Inferior parietal cortex (tissue), 1 donor: ENCODE measurements around the gene CEL.

Experiments used
- DNase-seq: peaks from one replicate; pipeline ENCODE4 v3.0.0-alpha.2; 2016; ENCODE audit errors: extremely low spot score

The CEL gene

DNA sequence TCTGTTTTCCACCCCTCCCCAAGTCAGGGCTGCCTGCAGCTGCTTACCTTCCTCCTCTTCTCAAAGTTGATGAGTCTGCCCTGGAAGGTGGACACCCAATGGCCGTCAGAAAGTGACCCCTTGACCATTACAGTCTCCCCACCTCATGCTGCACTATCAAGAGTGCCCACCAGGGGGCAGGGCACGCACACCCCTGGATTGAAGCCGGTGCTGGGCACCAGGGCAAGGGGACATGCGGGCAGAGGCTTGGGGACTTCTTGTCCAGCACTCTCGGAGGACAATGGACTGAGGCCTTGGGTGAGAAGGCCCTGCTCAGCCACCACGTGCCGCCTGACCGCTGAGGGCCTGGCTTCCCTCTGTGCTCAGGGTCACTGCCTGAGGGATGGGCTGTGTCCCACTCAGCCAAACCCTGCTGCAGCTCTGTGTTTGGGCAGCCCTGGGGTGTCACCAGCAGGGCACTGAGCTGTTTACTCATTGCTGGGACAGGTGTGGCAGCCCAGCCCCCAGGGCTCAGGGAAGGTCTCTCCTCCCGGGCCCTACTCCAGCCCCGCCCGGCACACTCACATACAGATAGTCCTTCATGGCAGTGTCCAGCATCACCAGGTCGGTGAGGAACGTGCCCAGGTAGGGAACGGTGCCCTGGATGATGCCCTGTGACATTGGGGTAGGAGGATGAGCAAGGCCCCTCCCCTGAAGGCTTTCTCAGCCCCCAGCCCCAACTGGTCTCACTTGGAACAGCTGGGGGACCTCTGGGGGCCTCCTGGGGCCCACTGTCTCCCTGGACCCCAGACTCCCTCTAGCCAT, 41.6 kb downstream of the CEL start:
- peak; percentile 80 for DNase-seq

DNA sequence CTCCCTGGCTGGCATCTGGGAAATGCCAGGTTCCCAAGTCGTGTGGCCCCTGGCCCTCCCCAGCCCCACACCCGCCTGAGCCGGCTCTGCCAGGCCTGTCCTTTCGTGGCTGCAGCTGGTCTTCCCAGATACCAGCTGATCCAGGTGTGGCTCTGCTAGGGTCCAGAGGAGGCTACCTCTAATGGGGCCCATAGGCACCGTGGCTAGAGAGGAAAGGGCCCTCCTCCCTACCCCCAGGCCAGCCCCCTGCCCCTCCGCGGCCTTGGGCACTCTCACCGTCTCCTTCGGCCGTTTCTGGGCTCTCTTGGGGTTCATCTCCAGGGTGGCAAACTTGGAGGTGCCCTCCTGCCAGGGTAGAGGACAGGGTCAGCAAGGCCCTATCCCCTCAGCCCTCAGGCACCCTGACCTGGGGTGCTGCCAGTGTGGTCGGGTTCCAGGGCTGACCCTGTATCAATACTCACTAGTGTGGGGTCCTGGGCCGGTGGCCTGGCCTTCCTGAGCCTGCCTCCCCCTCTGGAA, 42.3 kb downstream of the CEL start:
- no peak for DNase-seq

DNA sequence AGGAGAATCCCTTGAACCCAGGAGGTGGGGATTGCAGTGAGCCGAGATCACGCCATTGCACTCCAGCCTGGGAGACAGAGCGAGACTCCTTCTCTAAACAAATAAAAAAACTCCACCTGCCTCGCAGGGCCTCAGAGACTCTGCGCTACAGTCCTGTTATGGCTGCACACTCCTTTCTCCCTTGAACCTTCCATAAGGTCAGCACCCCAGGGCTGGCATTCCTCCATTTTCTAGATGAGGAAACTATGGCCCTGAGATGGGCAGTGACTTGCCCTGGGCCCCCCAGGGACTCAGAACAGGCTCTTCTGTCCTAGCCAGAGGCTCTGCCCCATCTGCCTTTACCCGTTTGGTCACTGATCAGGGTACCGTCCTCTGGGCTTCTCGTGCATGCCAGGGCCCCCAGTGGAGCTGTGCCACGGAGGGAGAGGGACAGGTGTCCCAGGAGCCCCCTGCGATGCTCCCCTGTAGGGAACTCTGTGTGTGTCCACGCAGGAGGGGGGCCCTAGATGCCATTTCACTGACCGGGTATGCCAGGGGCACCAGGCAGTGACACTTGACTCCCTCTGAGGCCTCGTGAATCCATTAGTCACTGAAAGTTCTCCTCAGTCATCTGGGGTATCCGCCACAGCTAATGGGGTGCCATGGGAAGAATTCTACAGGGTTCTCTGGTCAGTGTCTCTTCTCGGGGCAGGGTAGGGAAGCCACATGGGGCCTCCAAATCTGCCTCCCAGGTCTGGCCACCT, 43.1 kb downstream of the CEL start:
- DNase-seq, result no peak

DNA sequence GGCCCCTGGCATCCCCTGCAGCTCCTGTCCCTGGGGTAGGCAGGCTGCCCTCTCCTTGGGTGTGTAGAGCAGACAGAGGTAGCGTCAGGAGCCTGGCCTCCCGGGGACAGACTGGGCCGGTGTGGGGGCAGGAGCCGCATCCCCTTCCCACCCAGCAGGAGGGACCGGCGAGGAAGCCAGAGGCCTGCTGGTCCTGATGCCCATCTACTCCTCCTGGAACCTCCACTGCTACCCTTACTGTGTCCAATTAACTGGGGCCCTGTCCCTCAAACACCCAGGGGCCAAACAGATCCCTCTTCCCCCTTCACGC, 43.6 kb downstream of the CEL start:
- no peak for DNase-seq

DNA sequence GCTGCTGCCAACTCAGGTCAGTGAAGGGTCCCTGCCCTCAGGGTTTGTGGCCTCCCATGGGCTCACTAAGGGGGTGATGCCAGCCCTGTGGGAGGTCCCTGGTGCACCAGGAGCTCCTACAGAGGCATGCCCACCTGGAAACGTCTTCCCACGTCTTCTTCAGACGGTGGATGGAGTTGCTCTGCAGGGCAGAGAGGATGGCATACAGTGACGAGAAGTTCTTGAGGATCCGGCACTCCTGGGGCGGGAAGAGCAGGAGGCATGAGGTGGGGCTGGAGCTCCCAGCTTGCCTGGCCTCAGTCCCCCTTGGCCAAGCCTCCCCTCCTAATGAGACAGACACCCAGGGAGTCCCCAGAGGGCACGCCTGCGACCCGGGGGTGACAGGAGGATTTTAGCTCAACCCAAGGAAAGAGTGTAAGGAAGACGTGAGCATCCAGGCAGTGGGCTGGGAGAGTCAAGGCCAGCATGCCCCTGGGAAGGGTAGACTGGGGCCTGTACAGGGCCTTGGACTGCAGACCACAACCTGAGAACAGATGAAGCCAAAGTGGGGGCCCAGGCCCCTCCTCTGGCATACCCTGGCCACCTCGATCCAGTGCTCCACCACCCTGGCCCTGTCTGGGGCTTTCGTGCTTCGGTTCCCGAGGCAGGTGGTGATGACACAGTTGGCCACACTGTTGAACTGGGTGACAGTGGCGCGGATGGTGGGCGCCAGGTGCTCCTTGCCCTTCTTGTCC, 44.9 kb downstream of the CEL start:
- no peak for DNase-seq

DNA sequence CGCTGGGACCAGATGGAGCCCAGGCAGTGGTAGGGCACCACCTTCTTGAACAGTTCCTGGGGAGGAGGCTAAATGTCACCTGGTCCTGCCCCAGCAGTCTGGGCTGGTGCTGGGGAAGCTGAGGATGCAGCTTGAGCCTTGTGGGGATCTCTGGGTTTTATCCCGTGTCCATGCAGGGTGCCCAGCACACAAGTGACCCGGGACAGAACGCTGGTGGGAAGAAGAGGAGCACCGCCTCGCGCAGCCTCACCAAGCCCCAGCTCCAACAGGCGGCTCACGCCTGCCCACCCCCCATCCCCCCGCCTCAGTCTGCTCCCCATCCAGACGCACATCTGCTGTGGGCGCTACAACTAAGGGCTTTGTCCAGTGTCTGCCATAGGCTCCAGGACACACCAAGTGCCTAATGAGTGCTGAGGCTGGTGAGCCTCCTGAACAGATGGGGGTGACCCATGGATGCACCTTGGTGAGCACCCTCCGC, 45.5 kb downstream of the CEL start:
- DNase-seq, result no peak

DNA sequence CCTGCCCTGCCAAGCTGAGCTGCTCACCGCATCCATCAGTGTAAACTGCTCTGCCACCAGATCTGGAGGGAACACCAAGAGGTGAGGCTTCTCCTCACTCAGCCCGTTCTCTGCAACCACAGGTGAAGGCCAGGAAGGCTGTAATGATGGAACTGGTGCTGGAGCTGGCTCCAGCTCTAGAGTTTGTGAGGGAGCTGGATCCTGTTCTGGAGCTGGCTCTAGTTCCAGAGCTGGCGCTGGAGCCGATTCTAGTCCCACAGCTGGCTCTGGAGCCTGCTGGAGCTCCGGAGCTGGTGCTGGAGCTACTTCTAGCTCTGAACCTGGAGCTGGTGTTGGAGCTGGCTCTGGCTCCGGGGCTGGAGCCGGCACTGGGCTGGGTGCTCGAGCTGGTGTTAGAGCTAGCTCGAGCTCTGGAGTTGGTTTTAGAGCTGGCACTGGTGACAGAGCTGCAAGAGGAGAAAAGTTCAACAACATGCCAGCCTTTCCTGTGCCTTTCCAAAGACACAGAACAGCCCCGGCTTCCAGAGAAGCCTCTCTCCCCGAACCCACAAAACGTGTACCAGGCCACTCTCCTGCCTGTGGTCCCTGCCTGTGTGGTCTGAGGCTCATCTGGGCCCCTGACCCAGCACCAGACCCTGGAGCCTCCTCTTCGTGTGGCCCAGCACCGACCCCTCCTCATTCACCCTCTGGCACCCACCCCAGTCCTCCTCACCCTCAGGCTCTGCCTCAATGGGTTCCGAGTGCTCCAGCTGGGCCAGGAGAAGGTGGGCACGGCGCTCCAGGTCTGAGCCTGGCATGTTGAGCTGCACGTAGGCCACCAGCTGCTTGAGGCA, 46.4 kb downstream of the CEL start:
- no peak for DNase-seq

DNA sequence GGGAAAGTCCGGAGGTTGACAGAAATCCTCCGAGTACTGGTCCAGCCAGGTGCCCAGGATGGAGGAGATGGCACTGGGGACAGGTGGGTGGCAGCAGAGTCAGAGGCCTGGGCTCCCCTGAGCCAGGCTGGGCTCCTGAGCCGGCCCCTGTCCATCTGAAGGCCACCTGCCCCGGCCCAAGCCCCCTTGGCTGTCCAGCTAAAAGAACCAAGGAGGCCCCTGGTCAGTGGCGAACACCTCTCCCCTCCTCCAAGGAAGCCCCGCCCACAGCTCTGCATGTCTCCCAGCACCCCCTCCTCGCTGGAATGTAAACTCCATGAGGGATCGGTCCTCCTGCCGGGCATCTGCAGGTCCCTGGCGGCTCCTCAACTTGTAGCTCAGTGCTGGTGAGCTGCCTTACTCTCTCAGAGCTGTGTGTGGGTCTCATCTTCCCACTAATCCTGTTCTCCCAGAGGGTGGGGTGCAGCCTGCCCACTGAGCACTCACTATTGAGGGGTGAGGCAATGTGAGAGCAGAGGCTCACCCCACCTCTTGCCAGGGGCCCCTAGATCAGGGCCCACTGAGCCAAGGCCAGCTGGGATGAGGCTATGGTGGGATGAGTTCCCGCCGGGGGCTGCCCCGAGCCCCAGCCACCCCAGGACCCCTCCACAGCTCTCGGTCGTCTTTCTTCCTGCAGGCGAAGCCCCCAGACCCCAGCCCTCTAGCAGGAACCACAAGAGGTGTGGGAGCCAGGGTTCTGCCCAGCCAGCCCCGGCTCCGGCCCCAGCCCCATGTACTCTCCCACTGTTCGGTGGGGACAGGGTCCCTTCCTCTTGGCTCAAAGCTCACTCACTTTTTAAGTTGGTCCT, 47.2 kb downstream of the CEL start:
- no peak for DNase-seq

DNA sequence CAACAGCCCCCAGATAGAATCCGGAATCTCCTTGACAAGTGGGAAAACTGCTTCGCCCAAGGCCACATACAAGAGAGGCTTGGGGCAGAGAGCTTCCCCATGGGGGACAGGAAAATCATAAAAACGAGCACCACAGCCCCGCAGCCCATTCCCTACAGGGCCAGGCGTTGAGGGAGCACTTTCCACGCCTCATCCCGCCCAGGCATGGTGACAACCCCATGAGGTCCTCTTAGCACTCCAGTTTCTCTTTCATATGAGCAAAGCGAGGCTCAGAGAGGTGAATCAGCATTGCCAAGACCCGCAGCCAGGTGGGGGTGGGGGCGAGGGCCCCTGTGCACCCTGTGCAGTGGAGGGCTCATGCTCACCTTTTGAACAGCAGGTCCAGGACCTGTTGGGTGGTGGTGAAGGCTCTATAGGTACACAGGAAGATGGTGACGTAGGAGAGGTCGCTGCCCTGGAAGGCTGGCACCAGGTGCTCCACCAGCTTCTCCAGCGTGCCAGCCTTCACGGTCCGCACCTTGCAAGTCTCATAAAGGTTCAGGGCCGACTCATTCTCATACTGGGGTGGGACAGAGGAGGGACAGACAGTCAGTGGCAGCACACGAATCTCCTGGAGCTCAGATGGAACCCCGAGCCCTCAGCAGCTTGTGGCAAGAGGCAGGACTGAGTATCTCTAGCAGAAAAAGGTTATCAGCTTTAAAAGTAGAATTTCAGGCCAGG, 48.3 kb downstream of the CEL start:
- DNase-seq, result no peak

DNA sequence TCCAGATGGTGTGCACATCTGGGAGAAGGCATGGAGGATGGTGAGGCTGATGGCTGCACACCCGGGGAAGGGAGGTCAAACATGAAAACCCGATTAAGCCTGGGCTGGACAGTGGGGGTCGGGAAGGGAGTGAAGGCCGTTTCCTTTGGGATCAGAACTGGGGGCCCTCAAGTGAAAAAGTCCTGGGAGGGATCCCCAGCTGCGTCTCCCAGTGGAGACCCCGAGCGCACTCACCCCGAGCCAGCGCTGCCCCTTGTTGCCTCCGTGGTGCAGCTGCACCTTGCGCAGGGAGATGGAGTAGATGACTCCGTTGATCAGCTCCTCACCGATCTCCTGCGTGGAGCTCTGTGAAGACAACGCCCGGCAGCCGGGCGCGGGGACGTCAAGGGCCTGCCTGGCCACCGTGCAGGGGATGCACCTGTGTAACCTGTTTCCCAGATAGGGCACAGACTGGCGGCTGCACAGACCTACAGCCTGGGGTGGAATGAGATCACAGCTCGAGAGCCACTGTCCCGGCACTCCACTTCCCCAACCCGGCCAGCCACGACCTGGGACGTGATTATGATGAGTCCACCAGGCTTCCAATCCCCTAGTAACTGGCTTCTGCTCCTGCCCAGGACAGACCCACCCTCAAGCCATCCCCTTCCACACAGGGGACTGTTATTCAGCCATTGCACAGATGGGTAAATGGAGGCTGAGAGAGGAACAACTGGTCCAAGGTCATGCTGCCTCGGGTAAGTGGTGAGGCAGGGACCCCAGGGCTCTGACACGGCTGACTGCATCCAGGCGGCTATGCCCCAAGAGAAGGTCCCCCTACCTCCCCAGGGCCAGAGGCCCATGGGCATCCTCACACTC, 50.3 kb downstream of the CEL start:
- no peak for DNase-seq

DNA sequence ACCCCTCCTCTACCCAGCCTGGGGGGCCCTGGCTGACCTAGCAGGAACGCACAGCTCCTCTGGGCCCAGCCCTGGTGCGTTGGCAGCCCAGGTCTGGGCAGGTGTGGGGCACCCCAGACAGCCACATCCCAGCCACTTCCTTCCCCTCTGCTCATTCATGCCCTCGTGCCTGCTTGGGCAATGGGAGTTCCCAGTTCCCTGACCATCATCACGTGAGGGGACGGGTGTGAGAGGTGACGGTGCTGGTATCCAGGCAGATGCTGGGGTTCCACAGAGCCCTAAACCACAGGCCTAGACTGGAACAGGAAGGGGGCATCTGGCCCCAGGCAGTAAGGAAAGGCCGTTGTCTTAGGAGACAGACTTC, 50.9 kb downstream of the CEL start:
- DNase-seq, result no peak

DNA sequence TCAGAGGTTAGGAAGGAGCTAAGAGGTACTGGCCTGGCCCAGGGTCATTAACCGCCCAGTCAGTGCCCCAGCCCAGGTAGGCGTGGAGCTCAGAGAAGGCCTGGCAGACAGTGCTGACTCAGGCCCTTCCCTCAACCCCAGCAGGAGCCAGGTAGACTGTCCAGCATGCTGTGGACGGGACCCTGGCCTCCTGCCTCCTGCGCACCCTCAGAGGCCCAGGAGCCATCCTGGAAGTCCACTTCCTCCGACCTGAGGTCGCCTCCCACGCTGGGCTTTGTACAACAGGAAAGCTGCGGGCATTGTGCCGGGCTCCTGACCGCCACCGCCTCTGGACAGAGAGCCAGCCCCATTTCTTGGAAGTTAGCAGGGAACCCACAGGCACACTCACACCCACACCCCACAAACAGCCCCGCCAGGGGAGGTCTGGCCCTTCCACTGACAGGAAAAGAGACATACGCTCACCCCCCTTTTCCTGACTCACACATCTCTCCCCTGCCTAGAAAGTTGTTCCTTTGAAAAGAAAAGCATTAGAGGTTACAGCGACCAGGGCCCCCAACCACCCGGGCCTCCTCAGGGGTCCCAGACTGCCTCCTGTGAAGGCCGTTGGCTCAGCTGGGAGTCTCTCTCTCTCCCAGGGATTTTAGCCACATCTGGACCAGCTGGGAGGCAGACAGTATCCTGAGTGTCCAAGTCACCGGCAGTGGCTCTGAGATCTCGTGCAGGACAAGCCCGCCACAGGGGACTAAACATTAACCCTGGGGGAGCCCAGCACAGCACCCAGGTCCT, 51.6 kb downstream of the CEL start:
- no peak for DNase-seq

DNA sequence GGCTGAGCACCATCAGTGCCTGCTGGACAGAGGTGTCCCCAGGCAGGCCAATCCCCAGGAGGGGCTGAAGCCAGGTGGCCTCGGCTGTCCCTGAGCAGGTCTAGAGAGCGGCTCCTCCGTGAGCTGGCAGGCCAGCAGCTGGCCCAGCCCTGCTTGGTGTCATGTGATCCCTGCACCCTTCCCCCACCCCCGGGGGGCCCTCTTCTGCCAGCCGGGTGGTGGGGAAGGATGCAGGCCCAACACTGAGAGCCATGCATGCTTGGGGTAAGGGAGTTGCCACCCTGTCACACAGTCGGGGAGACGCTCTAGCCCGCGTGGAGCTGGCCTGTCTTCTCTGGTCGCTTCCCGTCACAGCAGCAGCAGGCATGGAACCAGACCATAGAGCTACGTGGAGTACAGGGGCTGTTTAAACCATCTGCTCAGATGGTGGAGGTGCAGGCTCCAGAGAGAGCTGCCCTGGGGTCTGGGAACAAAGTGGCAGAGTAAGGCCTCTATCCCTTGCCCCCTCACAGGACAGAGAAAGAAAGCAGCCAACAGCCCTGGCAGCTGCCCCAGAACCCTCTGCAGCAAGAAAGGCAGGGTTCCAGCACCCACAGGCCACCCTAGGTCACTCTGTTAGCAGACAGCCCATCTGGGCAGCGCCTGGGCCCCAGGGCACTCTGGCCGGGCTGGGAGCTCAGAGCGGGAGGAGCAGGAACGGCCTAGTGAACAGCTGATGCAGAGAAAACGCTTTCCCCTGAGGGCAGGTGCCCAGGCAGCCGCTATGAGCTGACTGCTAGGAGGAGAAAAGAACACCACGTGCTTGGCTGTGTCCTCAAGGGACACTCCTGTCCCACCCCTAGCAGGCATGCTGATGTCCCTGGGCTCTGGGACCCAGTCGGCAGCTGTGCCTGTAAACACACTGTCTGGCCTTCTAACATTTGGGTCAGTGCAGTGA, 52.4 kb downstream of the CEL start:
- DNase-seq, result no peak

DNA sequence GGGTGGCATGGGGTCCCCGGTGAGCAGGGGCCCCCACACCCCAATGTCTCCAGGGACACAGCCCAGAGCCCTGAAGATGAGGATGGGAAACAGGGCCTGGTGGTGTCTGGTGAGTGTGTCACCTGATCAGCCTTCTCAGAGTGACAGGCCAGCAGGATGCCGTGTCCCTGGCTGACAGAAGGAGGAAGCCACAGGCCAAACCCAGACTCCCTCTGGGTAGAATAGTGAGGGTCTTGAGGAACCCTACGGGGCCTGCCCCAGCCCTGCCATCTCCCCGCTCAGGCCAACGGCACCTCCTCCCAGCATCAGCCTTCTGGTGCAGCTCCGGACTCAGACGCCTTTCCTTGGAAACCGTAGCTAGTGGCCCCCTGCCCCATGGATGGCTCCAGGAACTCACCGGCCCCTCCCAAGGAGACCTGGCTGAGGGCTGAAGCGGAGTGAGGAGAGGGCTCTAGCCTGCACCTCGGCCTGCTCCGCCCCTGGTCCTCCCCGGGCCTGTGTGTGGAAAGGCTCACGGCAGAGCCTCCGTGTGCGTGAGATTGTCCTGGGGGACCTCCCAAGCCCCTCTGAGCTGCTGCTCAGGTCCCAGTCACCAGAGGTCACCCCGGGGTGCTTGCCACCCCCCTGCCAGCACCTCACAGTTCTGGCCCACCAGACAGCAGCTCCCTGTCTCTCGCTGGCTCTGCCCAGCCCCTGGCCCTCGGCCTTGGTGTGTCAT, 53.3 kb downstream of the CEL start:
- no peak for DNase-seq

DNA sequence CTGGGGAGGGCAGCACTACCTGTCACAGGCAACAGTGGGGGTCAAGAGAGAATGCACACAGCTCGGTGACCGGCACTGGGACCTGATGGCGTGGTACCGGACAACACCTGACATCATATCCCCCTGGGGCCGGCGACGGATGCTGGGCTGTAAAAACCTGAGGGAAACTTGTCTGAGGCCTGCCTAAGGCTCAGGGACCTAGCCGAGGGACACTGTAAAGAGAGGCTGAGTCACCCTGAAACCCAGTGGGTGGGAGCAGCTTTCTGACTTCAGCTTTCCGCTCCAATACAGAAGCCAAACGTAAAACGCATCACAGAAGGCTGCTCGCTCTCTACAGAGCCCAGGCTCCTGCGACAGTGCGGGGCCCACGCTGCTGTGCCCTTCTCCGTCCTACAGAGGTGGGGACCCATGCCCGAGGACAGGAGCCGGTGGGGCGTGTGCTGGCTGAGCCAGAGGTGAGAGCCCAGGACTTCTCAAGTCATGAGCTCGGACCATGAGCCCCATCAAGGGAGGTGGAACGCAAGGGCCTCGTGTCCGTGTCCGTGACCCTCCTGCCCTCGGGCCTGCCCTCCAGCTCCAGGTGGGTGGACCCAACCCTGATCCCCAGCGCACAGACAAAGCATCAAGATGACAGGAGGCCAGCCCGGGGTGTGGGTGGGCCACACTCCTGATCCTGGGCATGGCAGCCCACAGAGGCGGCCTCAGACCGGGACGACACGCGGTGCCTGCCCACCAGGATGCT, 54.0 kb downstream of the CEL start:
- DNase-seq, result no peak
